Esophagus muscularis mucosa (tissue), 2 donors: ENCODE results near the gene FHDC1.

Experiments
- POLR2A ChIP-seq: fragments of 450-650 bp; IDR thresholded peaks from one replicate; pipeline ENCODE4 v1.6.1; 2017; ENCODE audit warnings: antibody characterized with exemption, moderate library complexity, mild to moderate bottlenecking, low read depth
- POLR2AphosphoS5 ChIP-seq, 2 donors: sonication (generic); formaldehyde crosslinking; IDR thresholded peaks; one replicate each; pipeline ENCODE4 v1.6.1; 2017; ENCODE audit warnings: antibody characterized with exemption in 2 of 2

- TF ChIP-seq POLR2A, result no peak
- no peak for TF ChIP-seq POLR2AphosphoS5 (IDR thresholded peaks at IDR 0.05)
These were observed 2.3 kb downstream of the FHDC1 start for GRCh38 chr4:152938237-152938947.
